HG02884 (cell line): ENCODE data around the gene SNX25.

Experiments used
- ATAC-seq: cut with Tn5 transposase; IDR thresholded peaks from one replicate; pipeline ENCODE4 v1.9.1; 2021; ENCODE audit warnings: mild to moderate bottlenecking, moderate library complexity; ENCODE audit not compliant: unreplicated experiment

Gene SNX25

GRCh38 chr4:185364886-185365285 lies 155.5 kb downstream of the SNX25 start:
- no peak for ATAC-seq

- no peak for ATAC-seq
Observed at GRCh38 chr4:185369731-185370130, 160.3 kb downstream of the SNX25 start.

- no peak for ATAC-seq
Observed at GRCh38 chr4:185370268-185370949, 161.0 kb downstream of the SNX25 start.

GRCh38 chr4:185371702-185372101 lies 162.3 kb downstream of the SNX25 start:
- ATAC-seq: no peak

GRCh38 chr4:185374027-185374426 lies 164.6 kb downstream of the SNX25 start:
- ATAC-seq: no peak

- ATAC-seq: no peak
Observed at GRCh38 chr4:185374573-185374972, 165.2 kb downstream of the SNX25 start.

GRCh38 chr4:185378264-185378663 lies 168.9 kb downstream of the SNX25 start:
- ATAC-seq: no peak

- ATAC-seq: no peak
Observed at GRCh38 chr4:185379326-185380295, 170.2 kb downstream of the SNX25 start.

GRCh38 chr4:185380320-185380719 lies 170.9 kb downstream of the SNX25 start:
- ATAC-seq: no peak

GRCh38 chr4:185381288-185382196 lies 172.1 kb downstream of the SNX25 start:
- ATAC-seq: no peak

- ATAC-seq: no peak
Observed at GRCh38 chr4:185382754-185383153, 173.4 kb downstream of the SNX25 start.

GRCh38 chr4:185383451-185383850 lies 174.1 kb downstream of the SNX25 start:
- no peak for ATAC-seq

- ATAC-seq: no peak
Observed at GRCh38 chr4:185384061-185384460, 174.7 kb downstream of the SNX25 start.

- ATAC-seq: no peak
Observed at GRCh38 chr4:185384930-185385331, 175.5 kb downstream of the SNX25 start.

GRCh38 chr4:185387957-185388356 lies 178.6 kb downstream of the SNX25 start:
- no peak for ATAC-seq

GRCh38 chr4:185390941-185391340 lies 181.5 kb downstream of the SNX25 start:
- ATAC-seq: no peak

GRCh38 chr4:185392156-185392555 lies 182.8 kb downstream of the SNX25 start:
- ATAC-seq: no peak

GRCh38 chr4:185394568-185395237 lies 185.3 kb downstream of the SNX25 start:
- ATAC-seq: no peak

GRCh38 chr4:185395238-185395955 lies 186.0 kb downstream of the SNX25 start, which contains the start of gene LRP2BP:
LRP2BP (minus strand) TSS chr4:185395924; CDS start chr4:185378186, 17,738 bp downstream.
- ATAC-seq: no peak
